GM12878 (cell line): ENCODE measurements around the gene SUPT6H. TPM values are rescaled to one million over a fixed set of nuclear protein-coding genes. Genes with fewer than 3 reads are reported as not detected.
A peak's percentile ranks its signal among the peaks of the same experiment; 100 is the strongest.

Source experiments
- ATF2 ChIP-seq: IDR thresholded peaks from 2 replicates; pipeline ENCODE4 v1.6.1; 2012; ENCODE audit warnings: low read length, inconsistent platforms
- CBX5 ChIP-seq: sonication (generic); IDR thresholded peaks from 2 replicates; pipeline ENCODE4 v1.6.1; 2016; ENCODE audit warnings: low read depth, moderate library complexity, mild to moderate bottlenecking, inconsistent platforms
- CHD4 ChIP-seq: fragments of 200-600 bp; sonication (generic); IDR thresholded peaks from 2 replicates; pipeline ENCODE4 v1.6.1; 2016; ENCODE audit warnings: mild to moderate bottlenecking
- EGR1 ChIP-seq, 2 experiments: IDR thresholded peaks; 1 replicate in 1 of 2; 2 replicates in 1 of 2; pipeline ENCODE4 v1.6.1; 2011 to 2012; ENCODE audit warnings: low read depth in 2 of 2, low read length in 2 of 2, borderline replicate concordance in 1 of 2, mild to moderate bottlenecking in 1 of 2, moderate library complexity in 1 of 2
- ELK1 ChIP-seq: IDR thresholded peaks from 2 replicates; pipeline ENCODE4 v1.6.1; 2012; ENCODE audit warnings: low read depth, low read length, improper control_type of control experiment
- GABPA ChIP-seq: IDR thresholded peaks from 2 replicates; pipeline ENCODE4 v1.6.1; 2014; ENCODE audit warnings: antibody characterized with exemption, low read depth, mild to moderate bottlenecking, inconsistent platforms
- GATAD2B ChIP-seq: fragments of 450-650 bp; conservative IDR thresholded peaks from 2 replicates; pipeline ENCODE4 v1.6.1; 2017; ENCODE audit warnings: low read depth, mild to moderate bottlenecking, moderate library complexity
- KLF5 ChIP-seq: fragments of 450-650 bp; IDR thresholded peaks from 2 replicates; pipeline ENCODE4 v1.6.1; 2014; ENCODE audit warnings: mild to moderate bottlenecking; ENCODE audit not compliant: partially characterized antibody
- MAX ChIP-seq: IDR thresholded peaks from 2 replicates; pipeline ENCODE4 v1.6.1; 2012; ENCODE audit warnings: low read depth, low read length, improper control_type of control experiment
- NFIC ChIP-seq: IDR thresholded peaks from 2 replicates; pipeline ENCODE4 v1.6.1; 2012; ENCODE audit warnings: low read depth, mild to moderate bottlenecking, inconsistent platforms, low read length, moderate library complexity
- PAX5 ChIP-seq: IDR thresholded peaks from 2 replicates; pipeline ENCODE4 v1.6.1; 2011; ENCODE audit warnings: low read depth, low read length, borderline replicate concordance
- PAX8 ChIP-seq: fragments of 450-650 bp; IDR thresholded peaks from 2 replicates; pipeline ENCODE4 v1.6.1; 2017; ENCODE audit warnings: mild to moderate bottlenecking, moderate library complexity
- PML ChIP-seq: IDR thresholded peaks from 2 replicates; pipeline ENCODE4 v1.6.1; 2012; ENCODE audit warnings: low read length, inconsistent platforms
- POLR2AphosphoS2 ChIP-seq: IDR thresholded peaks from 2 replicates; pipeline ENCODE4 v1.6.1; 2011; ENCODE audit warnings: low read depth, mild to moderate bottlenecking, low read length, improper control_type of control experiment, moderate library complexity
- RELB ChIP-seq: fragments of 450-650 bp; IDR thresholded peaks from 2 replicates; pipeline ENCODE4 v1.6.1; 2017; ENCODE audit warnings: low read depth, mild to moderate bottlenecking, moderate library complexity
- SIN3A ChIP-seq: IDR thresholded peaks from 2 replicates; pipeline ENCODE4 v1.6.1; 2012; ENCODE audit warnings: low read depth, low read length, improper control_type of control experiment
- SIX5 ChIP-seq: IDR thresholded peaks from 2 replicates; pipeline ENCODE4 v1.6.1; 2011; ENCODE audit warnings: mild to moderate bottlenecking, low read depth, low read length, moderate library complexity; ENCODE audit not compliant: severe bottlenecking
- TCF12 ChIP-seq: IDR thresholded peaks from 2 replicates; pipeline ENCODE4 v1.6.1; 2011; ENCODE audit warnings: low read depth, mild to moderate bottlenecking, low read length
- TCF3 ChIP-seq: IDR thresholded peaks from 2 replicates; pipeline ENCODE4 v1.6.1; 2012; ENCODE audit warnings: low read depth, mild to moderate bottlenecking, low read length, borderline replicate concordance; ENCODE audit not compliant: insufficient read depth
- ZBTB11 ChIP-seq: fragments of 450-650 bp; formaldehyde crosslinking; IDR thresholded peaks from 2 replicates; pipeline ENCODE4 v1.5.0; 2022; ENCODE audit warnings: mild to moderate bottlenecking, missing genetic modification characterization
- ZNF217 ChIP-seq: fragments of 450-650 bp; IDR thresholded peaks from 2 replicates; pipeline ENCODE4 v1.6.1; 2017; ENCODE audit warnings: antibody characterized with exemption, mild to moderate bottlenecking
- ZNF274 ChIP-seq: IDR thresholded peaks from one replicate; pipeline ENCODE4 v1.8.0; 2011; ENCODE audit not compliant: insufficient read length, insufficient read depth
- polyA plus RNA-seq, 11 experiments: library from polyadenylated mRNA; depleted of rRNA in 4 of 11; unstranded in 6 of 11; stranded (reverse) in 5 of 11; fragments of >200 nt; fragmentation: Nextera tagmentation in 4 of 11; fragmentation: Illumina TruSeq in 1 of 11; extraction: Ambion mirVana in 4 of 11; extraction: Trizol in 1 of 11; gene quantifications; 1 replicate in 1 of 11; 2 replicates in 10 of 11; pipeline versions ENCODE4 v1.2.1 to v1.2.3, GENCODE V29; 2011 to 2016; ENCODE audit warnings: inconsistent platforms in 2 of 11, missing spikeins in 2 of 11, low read depth in 1 of 11
- total RNA-seq, 4 experiments: library from RNA; depleted of rRNA in 3 of 4; stranded (reverse); fragments of >200 nt in 3 of 4; fragmentation: Illumina TruSeq in 1 of 4; extraction: Trizol in 1 of 4; gene quantifications; 2 replicates each; pipeline versions ENCODE4 v1.2.1 to v1.2.3, GENCODE V29; 2013 to 2021

SUPT6H gene
- total and polyA plus RNA-seq, 10 of the 15 experiments (the other 5 are each of a cell fraction or from before 2014, with no cell fraction given) = 1.7 to 58.8 (median 37.7) TPM

GRCh38 chr17:28743243-28744103 lies 81.5 kb downstream of the SUPT6H start, which contains the start of gene TRAF4 (continued):
- no peak for TF ChIP-seq ZBTB11
- TF ChIP-seq TCF12 = peak; percentile 62
- no peak for TF ChIP-seq SIN3A
- TF ChIP-seq CHD4 = no peak
- 0 out of 2 replicates have a peak, but pooled peaks have one; percentile 37 for TF ChIP-seq ZNF217
- peak; percentile 92 for TF ChIP-seq RELB
- TF ChIP-seq GABPA = no peak
- peak in 1 of 2 experiments; percentile 90; a peak in 2 of 3 replicates for TF ChIP-seq EGR1 (IDR thresholded peaks at IDR 0.05; ENCODE audit: borderline replicate concordance in 1 of 2, low read depth in 2 of 2, low read length in 2 of 2)
- TF ChIP-seq ATF2 = no peak
- TF ChIP-seq ELK1 = peak; percentile 69; the same call in 1 of the 2 replicates
- TF ChIP-seq PML = no peak
- TF ChIP-seq CBX5 = no peak
- TF ChIP-seq SIX5 = no peak
- TF ChIP-seq ZNF274 = no peak
- TF ChIP-seq TCF3 = peak; percentile 70
- TF ChIP-seq PAX8 = no peak
- no peak for TF ChIP-seq NFIC
- TF ChIP-seq PAX5 = no peak; the same call in 1 of the 2 replicates
- peak; percentile 98; the same call in 1 of the 2 replicates for TF ChIP-seq GATAD2B
- 0 out of 2 replicates have a peak, but pooled peaks have one; percentile 56 for TF ChIP-seq MAX
- TF ChIP-seq KLF5 = no peak
- TF ChIP-seq POLR2AphosphoS2 = peak; percentile 94; the same call in 1 of the 2 replicates
